Astrocyte (in vitro differentiated cells and primary cell): ENCODE data around the gene SELENOW.

ENCODE experiments used
- CTCF ChIP-seq: IDR thresholded peaks from 2 replicates; pipeline ENCODE4 v1.5.1; 2011; ENCODE audit warnings: low read depth, mild to moderate bottlenecking, inconsistent platforms, low read length, moderate library complexity; ENCODE audit not compliant: insufficient read depth
- EZH2 ChIP-seq: IDR thresholded peaks from 2 replicates; pipeline ENCODE4 v1.6.1; 2012; ENCODE audit warnings: mild to moderate bottlenecking, low read length, inconsistent platforms; ENCODE audit not compliant: insufficient read depth

- TF ChIP-seq CTCF (no peak), EZH2 (no peak)
These were observed 27.9 kb downstream of the SELENOW start for GRCh38 chr19:47806435-47806834.
